Stomach smooth muscle (tissue), 2 donors: ENCODE results near the gene MINDY2.
"Not testable (repeated sequence)": the region's sequence is repeated elsewhere in the genome, so short reads cannot be mapped to it uniquely, and the experiment has no call there.

Experiments
- H3K27ac ChIP-seq: one replicate; pipeline ENCODE4 v1.7.0; 2013; ENCODE audit warnings: mild to moderate bottlenecking, low read length, inconsistent platforms
- H3K27me3 ChIP-seq, 2 donors: one replicate each; pipeline ENCODE4 v1.7.0; 2013; ENCODE audit warnings: low read length in 2 of 2; ENCODE audit not compliant: insufficient read depth in 2 of 2, control insufficient read depth in 1 of 2
- H3K36me3 ChIP-seq, 2 donors: one replicate each; pipeline ENCODE4 v1.7.0; 2013; ENCODE audit warnings: low read length in 2 of 2; ENCODE audit not compliant: control insufficient read depth in 2 of 2, insufficient read depth in 2 of 2
- H3K4me1 ChIP-seq: one replicate; pipeline ENCODE4 v1.7.0; 2013; ENCODE audit warnings: low read length; ENCODE audit not compliant: control insufficient read depth, insufficient read depth
- H3K4me3 ChIP-seq, 2 donors: one replicate each; pipeline ENCODE4 v1.7.0; 2013; ENCODE audit warnings: low read length in 2 of 2
- H3K9ac ChIP-seq, 2 donors: one replicate each; pipeline ENCODE4 v1.7.0; 2013; ENCODE audit warnings: low read length in 2 of 2, mild to moderate bottlenecking in 1 of 2
- H3K9me3 ChIP-seq, 2 donors: one replicate each; pipeline ENCODE4 v1.7.0; 2013; ENCODE audit warnings: low read length in 2 of 2; ENCODE audit not compliant: control insufficient read depth in 2 of 2
- donor health status: healthy.
- donor health status: Pancreatic carcinoma.

Gene MINDY2

DNA sequence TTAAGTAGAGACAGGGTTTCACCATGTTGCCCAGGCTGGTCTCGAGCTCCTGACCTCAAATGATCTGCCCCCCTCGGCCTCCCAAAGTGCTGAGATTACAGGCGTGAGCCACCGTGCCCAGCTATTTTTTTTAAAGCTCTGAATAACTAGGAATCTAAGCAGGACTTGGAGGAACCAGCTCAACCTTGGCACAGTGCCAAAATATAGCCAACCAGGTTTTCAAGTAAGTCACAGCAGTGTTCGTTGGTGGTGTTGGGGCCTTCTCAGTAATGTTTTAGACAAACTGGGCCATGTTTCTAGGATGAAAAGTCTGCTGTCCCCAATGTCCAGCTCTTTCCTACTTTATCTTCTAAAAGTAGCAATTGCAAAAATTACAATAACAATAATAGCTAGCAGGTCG is 15.1 kb upstream of the MINDY2 start:
- Histone ChIP-seq H3K9ac (no peak overlapping the region), H3K4me3 (no peak overlapping the region), H3K9me3 (no peaks in the 10 kb centered on the region), H3K36me3 (no peaks in the 10 kb centered on the region), H3K27me3 (no peaks in the 10 kb centered on the region), H3K4me1 (no peaks in the 10 kb centered on the region), H3K27ac (no peak overlapping the region)

DNA sequence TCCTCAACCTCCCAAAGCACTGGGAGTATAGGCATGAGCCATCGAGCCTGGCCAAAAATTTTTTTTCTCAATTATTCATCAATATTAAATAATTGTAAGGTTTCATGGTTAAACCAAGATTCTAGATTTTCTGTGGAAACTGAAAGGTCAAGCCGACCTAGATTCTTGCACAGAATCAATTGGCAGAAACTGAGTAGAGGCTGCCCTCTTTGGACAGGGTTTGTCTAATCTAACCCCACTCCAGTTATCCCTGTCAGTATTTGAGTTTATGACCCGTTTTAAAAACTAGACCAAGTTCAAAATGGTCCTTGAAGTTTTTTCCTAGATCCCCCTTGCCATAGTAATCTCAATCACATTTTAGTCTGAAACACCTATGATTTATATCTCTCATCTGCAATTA is 13.0 kb upstream of the MINDY2 start:
- Histone ChIP-seq H3K4me3 (no peak overlapping the region), H3K9ac (no peak overlapping the region), H3K9me3 (no peaks in the 10 kb centered on the region), H3K36me3 (no peaks in the 10 kb centered on the region), H3K27ac (no peak overlapping the region), H3K27me3 (no peaks in the 10 kb centered on the region), H3K4me1 (no peaks in the 10 kb centered on the region)

DNA sequence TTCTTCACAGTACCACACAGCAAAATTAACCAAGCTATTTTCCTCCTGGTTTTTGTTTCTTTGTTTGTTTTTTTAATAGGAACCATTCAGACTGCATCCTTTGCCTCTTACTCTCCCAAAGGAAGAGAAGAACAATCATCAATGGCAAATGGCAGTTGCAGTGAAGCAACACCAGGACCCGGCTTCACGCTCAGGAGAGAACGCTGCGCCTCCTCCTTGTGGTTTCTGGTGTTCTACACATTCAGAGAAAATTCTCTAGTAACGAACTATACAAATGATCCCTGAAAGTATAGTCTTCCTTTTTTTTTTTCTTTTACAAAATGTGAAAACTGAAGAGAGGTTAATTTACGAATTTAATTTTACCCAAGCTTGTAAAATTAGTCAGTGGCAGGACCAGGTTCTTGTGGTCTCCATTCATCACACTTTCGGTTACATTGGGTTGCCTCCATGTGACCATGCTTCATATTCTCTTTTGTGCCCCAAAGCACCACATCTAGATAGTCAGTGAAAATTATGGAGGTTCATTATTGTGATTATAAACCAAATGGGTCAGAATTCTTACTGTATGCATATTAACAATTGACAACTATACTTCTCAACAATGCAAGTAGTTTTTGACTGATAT is 10.6 kb upstream of the MINDY2 start:
- Histone ChIP-seq H3K4me3 (no peak overlapping the region), H3K36me3 (no peaks in the 10 kb centered on the region), H3K4me1 (no peaks in the 10 kb centered on the region), H3K9ac (no peak overlapping the region), H3K9me3 (no peaks in the 10 kb centered on the region), H3K27me3 (no peaks in the 10 kb centered on the region), H3K27ac (no peak overlapping the region)

DNA sequence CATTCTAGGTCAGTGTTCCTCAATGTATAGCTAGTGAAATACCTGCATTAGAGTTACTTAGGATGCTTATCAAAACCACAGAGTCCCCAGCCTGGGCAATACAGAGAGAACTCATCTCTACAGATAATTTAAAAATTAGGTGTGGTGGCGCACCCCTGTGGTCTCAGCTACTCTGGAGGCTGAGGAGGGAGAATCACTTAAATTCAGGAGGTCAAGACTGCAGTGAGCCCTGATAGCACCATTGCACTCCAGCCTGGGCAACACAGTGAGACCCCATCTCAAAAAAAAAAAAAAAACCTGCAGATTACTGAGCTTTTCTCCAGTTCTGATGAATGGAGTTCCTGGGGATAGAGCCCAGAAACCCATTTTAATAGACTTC is 10.1 kb upstream of the MINDY2 start:
- H3K36me3 ChIP-seq, result no peaks in the 10 kb centered on the region
- no peaks in the 10 kb centered on the region for H3K27me3 ChIP-seq
- H3K9me3 ChIP-seq, result no peaks in the 10 kb centered on the region
- no peaks in the 10 kb centered on the region for H3K4me1 ChIP-seq
- H3K4me3 ChIP-seq, result no peak overlapping the region
- no peak overlapping the region for H3K9ac ChIP-seq
- no peak overlapping the region for H3K27ac ChIP-seq

DNA sequence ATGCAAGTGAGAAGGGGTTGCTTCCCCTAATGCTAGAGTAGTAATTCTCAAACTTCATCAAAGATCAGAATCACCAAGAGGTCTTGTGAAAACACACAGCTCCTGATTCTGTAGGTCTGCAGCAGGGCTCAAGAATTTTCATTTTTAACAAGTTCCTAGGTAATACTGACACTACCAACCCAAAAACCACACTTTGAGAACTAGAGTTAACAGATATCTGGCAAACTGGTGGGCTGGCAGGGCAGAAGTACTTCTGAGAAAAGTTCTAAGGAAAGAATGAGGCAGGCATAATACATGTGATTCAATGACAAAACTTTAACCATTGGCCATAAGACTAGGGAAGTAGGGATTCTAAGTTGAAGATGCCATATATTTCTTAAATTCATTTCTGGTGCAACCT is 8.8 kb upstream of the MINDY2 start:
- Histone ChIP-seq H3K4me1 (no peaks in the 10 kb centered on the region), H3K4me3 (no peak overlapping the region), H3K36me3 (no peaks in the 10 kb centered on the region), H3K27me3 (no peaks in the 10 kb centered on the region), H3K9me3 (no peaks in the 10 kb centered on the region), H3K9ac (no peak overlapping the region), H3K27ac (no peak overlapping the region)

DNA sequence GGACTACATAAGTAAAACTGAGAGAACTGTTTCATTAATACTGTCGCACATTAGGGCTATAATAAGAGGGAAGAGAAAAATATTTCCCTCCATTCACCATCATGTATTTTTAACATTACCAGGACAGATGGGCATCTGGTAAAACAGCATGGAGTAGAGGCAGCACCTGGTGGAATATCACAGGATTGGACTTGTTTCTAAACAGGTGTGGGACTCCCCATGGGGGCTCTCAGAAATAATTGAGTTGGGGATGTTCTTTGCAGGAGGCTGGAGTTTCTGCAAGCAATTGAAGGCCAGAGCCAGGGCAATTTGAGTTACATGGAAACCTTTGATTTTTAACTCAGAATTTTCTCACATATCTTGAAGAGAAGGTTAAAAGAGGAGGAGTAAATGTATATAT is 8.4 kb upstream of the MINDY2 start:
- Histone ChIP-seq H3K27me3 (no peaks in the 10 kb centered on the region), H3K27ac (no peak overlapping the region)

DNA sequence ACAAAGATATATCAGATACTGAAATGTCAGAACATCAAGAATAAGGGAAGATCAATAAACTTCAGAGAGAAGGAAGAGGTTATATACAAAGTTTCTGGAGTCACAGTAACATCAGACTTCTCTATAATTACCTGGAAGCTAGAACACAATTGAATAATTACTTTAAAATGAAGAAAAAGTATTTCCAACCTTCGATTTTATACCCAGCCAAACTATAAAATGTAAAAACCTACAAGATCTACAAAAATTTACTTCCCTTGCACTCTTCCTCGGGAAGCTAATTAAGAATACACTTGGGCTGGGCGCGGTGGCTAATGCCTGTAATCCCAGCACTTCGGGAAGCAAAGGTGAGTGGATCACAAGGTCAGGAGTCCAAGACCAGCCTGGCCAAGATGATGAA is 6.6 kb upstream of the MINDY2 start:
- no peak overlapping the region for H3K4me3 ChIP-seq
- no peak overlapping the region for H3K27ac ChIP-seq
- H3K36me3 ChIP-seq, result no peaks in the 10 kb centered on the region
- no peak overlapping the region for H3K9ac ChIP-seq
- H3K27me3 ChIP-seq, result no peaks in the 10 kb centered on the region
- H3K9me3 ChIP-seq, result no peaks in the 10 kb centered on the region
- no peaks in the 10 kb centered on the region for H3K4me1 ChIP-seq

More for the DNA sequence above, 8.4 kb upstream of the MINDY2 start:
- Histone ChIP-seq H3K36me3 (no peaks in the 10 kb centered on the region), H3K9ac (no peak overlapping the region), H3K9me3 (no peaks in the 10 kb centered on the region), H3K4me1 (no peaks in the 10 kb centered on the region), H3K4me3 (no peak overlapping the region)

DNA sequence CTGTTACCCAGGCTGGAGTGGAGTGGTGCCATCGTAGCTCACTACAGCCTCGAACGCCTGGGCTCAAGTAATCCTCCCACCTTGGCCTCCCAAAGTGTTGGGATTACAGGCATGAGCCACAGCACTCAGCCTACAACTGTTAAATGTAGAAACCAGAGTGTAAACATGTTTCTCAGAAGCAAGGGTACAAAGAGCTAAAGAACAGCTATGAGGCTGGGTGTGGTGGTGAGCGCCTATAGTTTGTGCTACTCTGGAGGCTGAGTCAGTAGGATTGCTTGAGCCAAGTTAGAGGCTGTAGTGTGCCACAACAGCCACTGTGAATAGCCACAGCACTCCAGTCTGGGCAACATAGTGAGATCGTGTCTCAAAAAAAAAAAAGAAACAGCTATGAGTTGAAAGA is 4.8 kb upstream of the MINDY2 start:
- H3K9me3 ChIP-seq, result no peaks in the 10 kb centered on the region
- H3K9ac ChIP-seq, result no peak overlapping the region
- peaks cover 6% of the 10 kb centered on the region for H3K4me1 ChIP-seq
- no peak overlapping the region for H3K4me3 ChIP-seq
- no peak overlapping the region for H3K27ac ChIP-seq
- no peaks in the 10 kb centered on the region for H3K36me3 ChIP-seq
- no peaks in the 10 kb centered on the region for H3K27me3 ChIP-seq

DNA sequence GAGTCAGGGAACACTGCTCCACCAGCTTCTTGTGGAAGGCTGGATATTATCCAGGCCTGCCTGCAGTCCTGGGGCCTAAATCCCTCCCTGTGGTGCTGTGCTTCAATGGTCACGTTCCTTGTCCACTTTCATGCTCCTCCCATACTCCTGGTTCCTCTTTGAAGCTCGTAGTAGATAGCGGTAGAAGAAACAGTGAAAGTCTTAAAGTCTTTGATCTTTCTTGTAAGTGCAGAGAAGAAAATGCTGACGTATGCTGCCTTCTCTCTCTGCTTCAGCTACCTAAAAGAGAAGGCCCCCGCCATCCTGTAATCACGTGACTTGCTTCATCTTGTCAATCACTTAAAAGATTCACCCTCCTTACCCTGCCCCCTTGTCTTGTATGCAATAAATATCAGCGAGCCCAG is 2.5 kb upstream of the MINDY2 start:
- not testable (repeated sequence) for H3K36me3 ChIP-seq, H3K9ac ChIP-seq, H3K9me3 ChIP-seq, H3K27ac ChIP-seq, H3K27me3 ChIP-seq, H3K4me1 ChIP-seq, H3K4me3 ChIP-seq

DNA sequence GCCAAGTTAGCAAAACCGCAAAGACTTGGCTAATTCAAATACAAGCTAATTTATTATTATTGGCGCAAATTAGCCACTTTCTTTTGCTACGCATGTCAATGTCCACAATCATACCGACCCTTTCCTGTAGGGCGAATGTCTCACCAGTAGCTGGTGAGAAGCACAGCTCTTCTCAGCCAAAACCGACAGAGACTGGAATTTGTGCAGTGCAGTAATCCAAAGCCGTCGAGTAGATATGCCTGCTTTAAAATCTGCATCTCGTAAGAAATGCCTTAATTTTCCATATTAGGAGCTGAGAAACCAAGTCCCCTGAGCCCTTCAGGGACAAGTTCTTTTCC is 614 bp upstream of the MINDY2 start:
- Histone ChIP-seq H3K9ac (peak overlapping the region; percentile 79 to 91), H3K27me3 (no peaks in the 10 kb centered on the region), H3K27ac (peak overlapping the region; percentile 95), H3K9me3 (no peaks in the 10 kb centered on the region), H3K4me1 (peaks cover 6% of the 10 kb centered on the region), H3K36me3 (no peaks in the 10 kb centered on the region), H3K4me3 (peak overlapping the region; percentile 78 to 94)

DNA sequence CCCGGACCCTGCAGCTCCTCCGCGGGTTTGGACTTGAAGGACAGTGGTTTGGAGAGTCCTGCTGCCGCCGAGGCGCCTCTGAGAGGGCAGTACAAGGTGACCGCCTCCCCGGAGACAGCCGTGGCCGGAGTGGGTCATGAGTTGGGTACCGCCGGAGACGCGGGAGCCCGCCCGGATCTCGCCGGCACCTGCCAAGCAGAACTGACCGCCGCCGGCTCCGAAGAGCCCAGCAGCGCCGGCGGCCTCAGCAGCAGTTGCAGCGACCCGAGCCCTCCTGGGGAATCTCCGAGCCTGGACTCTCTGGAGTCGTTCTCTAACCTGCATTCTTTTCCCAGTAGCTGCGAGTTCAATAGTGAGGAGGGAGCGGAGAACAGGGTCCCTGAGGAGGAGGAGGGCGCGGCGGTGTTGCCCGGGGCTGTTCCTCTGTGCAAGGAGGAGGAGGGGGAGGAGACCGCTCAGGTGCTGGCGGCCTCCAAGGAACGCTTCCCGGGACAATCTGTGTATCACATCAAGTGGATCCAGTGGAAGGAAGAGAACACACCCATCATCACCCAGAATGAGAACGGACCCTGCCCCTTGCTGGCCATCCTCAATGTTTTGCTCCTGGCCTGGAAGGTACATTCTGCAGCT is 634 bp downstream of the MINDY2 start:
- H3K27ac ChIP-seq, result peak overlapping the region; percentile 95
- H3K27me3 ChIP-seq, result no peaks in the 10 kb centered on the region
- H3K4me3 ChIP-seq, result peak overlapping the region; percentile 81 to 94
- H3K9ac ChIP-seq, result peak overlapping the region; percentile 83 to 87
- H3K4me1 ChIP-seq, result peaks cover 6% of the 10 kb centered on the region
- H3K9me3 ChIP-seq, result no peaks in the 10 kb centered on the region
- no peaks in the 10 kb centered on the region for H3K36me3 ChIP-seq
